Right atrium auricular region (tissue), 2 donors: ENCODE measurements around the gene CPLX3. TPM values are rescaled to one million over a fixed set of nuclear protein-coding genes. Genes with fewer than 3 reads are reported as not detected.

Experiments
- DNase-seq: peaks from one replicate; pipeline ENCODE4 v3.0.0-alpha.2; 2019; ENCODE audit warnings: low spot score
- H3K27ac ChIP-seq, 2 donors: fragments of 200-600 bp; sonication (generic); 1 replicate in 1 of 2; 2 replicates in 1 of 2; pipeline ENCODE4 v1.5.1; 2016 to 2019
- H3K27me3 ChIP-seq, 2 donors: fragments of 200-600 bp; sonication (generic); one replicate each; pipeline versions ENCODE4 v1.5.1 to v1.6.0; 2017 to 2019
- H3K36me3 ChIP-seq: fragments of 200-600 bp; sonication (generic); one replicate; pipeline ENCODE4 v1.5.1; 2016
- H3K4me1 ChIP-seq, 2 donors: fragments of 200-600 bp; sonication (generic); one replicate each; pipeline versions ENCODE4 v1.5.1 to v1.6.0; 2017 to 2019
- H3K4me3 ChIP-seq, 2 donors: fragments of 200-600 bp; sonication (generic); 1 replicate in 1 of 2; 2 replicates in 1 of 2; pipeline ENCODE4 v1.5.1; 2017 to 2019; ENCODE audit warnings: mild to moderate bottlenecking in 1 of 2, moderate library complexity in 1 of 2
- H3K9me3 ChIP-seq, 2 donors: fragments of 200-600 bp; sonication (generic); one replicate each; pipeline ENCODE4 v1.5.1; 2019
- total RNA-seq, 2 donors: library from RNA; depleted of rRNA; stranded (reverse); fragments of >200 nt; gene quantifications; one replicate each; pipeline ENCODE4 v1.1.0, GENCODE V29; 2016
- TF ChIP-seq, protein P1 (sequence below), 2 donors: fragments of 200-600 bp; sonication (generic); IDR thresholded peaks; one replicate each; pipeline ENCODE4 v1.5.1; 2019; ENCODE audit warnings: antibody characterized with exemption in 2 of 2

CPLX3 gene
- total RNA-seq, result 10 to 100 TPM in 1 of 2 donors, 1 to 10 TPM in 1; 1.1 to 10.8 TPM

- DNase-seq, result no peak
- Histone ChIP-seq H3K27ac (peak within 1 kb of the TSS in 1 of 2 donors; percentile 26), H3K36me3 (no peaks in the 10 kb centered on the region), H3K4me3 (no peak within 1 kb of the TSS), H3K9me3 (no peaks in the 10 kb centered on the region), H3K27me3 (no peaks in the 10 kb centered on the region), H3K4me1 (peaks cover 0 to 17% of the 10 kb centered on the region in 2 donors)
- TF ChIP-seq, protein P1, sequence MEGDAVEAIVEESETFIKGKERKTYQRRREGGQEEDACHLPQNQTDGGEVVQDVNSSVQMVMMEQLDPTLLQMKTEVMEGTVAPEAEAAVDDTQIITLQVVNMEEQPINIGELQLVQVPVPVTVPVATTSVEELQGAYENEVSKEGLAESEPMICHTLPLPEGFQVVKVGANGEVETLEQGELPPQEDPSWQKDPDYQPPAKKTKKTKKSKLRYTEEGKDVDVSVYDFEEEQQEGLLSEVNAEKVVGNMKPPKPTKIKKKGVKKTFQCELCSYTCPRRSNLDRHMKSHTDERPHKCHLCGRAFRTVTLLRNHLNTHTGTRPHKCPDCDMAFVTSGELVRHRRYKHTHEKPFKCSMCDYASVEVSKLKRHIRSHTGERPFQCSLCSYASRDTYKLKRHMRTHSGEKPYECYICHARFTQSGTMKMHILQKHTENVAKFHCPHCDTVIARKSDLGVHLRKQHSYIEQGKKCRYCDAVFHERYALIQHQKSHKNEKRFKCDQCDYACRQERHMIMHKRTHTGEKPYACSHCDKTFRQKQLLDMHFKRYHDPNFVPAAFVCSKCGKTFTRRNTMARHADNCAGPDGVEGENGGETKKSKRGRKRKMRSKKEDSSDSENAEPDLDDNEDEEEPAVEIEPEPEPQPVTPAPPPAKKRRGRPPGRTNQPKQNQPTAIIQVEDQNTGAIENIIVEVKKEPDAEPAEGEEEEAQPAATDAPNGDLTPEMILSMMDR (IDR thresholded peaks at IDR 0.05), result no peak
Observed at GRCh38 chr15:74826364-74826819, at the start of gene CPLX3. TSS of gene CPLX3 (plus strand) at chr15:74826627. CDS start at chr15:74826704, 77 bp downstream.

DNA sequence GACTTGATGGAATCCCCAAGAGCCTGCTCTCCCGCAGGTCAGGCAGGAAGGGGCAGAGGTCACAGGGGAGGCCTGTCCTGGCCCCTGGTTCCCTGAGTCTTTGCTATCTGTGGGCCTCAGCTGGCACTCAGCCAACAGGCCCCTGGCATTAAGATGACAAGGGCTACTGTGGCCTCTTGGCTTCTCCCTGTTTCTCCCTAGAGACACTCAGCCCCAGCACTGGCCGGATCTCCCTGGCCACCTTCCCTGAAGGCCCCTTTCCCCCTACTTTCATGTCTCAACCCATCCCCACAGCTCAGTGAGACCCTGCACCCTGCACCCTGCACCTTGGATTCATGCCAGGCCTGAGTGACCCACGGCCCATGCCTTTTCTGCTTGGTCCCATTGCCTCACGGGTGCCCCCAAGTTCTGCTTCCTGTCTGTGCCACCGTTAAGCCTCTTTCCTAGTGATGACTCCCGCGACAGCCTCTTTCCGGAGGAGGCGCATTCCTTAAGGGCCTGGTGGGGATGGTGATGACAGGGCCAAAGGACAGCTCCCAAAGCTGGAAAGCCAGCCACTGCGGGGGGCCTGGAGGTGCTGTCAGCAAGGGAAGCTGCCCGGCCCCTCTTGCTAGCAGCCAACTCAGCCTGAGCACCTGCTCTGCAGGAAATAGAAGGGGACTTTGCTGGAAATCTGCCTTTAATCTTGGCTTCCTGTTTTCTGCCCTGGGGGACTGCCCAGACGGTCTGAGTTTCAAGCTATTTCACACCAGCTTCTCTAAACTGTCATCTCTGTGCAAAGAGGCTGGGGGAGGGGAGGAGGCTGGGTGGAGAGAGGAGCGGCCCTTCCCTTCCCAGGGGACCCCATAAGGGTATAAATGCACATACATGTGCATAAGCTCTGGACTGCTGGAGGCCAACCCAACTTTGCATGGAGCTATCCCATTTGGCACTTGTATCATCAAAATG lies 49.3 kb upstream of the CPLX3 start:
- Histone ChIP-seq H3K36me3 (no peaks in the 10 kb centered on the region), H3K4me3 (no peak overlapping the region), H3K27me3 (no peaks in the 10 kb centered on the region), H3K27ac (peak overlapping the region; percentile 53 to 54), H3K9me3 (no peaks in the 10 kb centered on the region), H3K4me1 (peaks cover 0 to 42% of the 10 kb centered on the region in 2 donors)
- no peak for DNase-seq
- TF ChIP-seq, protein P1 (IDR thresholded peaks at IDR 0.05), result no peak

DNA sequence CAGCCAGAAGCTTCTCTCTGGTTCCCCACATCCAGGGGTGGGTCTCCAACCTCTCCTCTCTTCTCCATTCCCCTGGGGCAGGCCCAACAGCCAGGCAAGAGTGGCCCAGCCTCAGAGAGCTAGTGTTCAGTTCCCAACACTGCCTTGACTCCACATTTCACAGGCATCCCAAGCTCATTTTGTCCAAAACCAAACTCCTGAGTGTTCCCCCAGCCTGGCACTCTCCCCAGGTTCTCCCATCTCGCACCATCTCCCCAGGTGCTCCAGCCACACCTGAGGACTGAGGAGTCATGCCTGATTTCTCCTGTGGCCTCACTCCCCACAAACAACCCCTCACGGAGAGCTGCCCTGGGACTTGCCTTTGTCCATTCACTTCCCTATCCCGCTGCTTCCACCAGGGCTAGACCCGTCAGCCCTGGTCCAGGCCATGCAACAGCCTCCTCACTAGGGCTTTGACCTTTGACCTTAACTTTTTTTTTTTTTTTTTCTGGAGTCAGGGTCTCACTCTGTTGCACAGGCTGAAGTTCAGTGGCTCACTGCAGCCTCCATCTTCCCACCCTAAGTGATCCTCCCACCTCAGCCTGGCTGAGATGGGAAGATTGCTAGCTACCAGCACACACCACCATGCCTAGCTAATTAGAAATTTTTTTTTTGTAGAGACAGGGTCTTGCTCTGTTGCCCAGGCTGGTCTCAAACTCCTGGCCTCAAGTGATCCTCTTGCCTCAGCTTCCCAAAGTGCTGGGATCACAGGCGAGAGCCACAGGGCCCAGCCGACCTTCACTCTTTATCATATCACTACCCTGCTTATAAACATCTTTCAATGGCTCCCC lies 48.4 kb upstream of the CPLX3 start:
- no peaks in the 10 kb centered on the region for H3K36me3 ChIP-seq
- no peaks in the 10 kb centered on the region for H3K27me3 ChIP-seq
- H3K4me1 ChIP-seq, result peaks cover 0 to 47% of the 10 kb centered on the region in 2 donors
- H3K27ac ChIP-seq, result peak overlapping the region; percentile 53 to 54
- H3K9me3 ChIP-seq, result no peaks in the 10 kb centered on the region
- TF ChIP-seq, protein P1 (IDR thresholded peaks at IDR 0.05), result no peak
- no peak for DNase-seq
- no peak overlapping the region for H3K4me3 ChIP-seq

DNA sequence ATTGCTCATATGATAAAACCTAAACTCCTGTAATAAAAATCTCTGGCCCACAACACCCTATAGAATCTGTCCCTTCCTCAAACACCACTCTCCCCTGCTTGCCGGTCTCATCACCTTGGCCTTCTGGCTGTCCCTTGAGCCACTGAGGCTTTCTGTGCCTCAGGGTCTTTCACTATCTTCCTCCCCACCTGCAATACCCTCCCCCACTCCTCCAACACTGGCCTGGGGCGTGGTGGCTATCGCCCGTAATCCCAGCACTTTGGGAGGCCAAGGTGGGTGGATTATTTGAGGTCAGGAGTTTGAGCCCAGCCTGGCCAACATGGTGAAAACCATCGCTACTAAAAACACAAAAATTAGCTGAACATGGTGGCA lies 47.8 kb upstream of the CPLX3 start:
- H3K9me3 ChIP-seq, result no peaks in the 10 kb centered on the region
- H3K36me3 ChIP-seq, result no peaks in the 10 kb centered on the region
- no peak for DNase-seq
- H3K4me3 ChIP-seq, result no peak overlapping the region
- peaks cover 0 to 53% of the 10 kb centered on the region in 2 donors for H3K4me1 ChIP-seq
- TF ChIP-seq, protein P1 (IDR thresholded peaks at IDR 0.05), result no peak
- no peak overlapping the region for H3K27ac ChIP-seq
- H3K27me3 ChIP-seq, result no peaks in the 10 kb centered on the region

DNA sequence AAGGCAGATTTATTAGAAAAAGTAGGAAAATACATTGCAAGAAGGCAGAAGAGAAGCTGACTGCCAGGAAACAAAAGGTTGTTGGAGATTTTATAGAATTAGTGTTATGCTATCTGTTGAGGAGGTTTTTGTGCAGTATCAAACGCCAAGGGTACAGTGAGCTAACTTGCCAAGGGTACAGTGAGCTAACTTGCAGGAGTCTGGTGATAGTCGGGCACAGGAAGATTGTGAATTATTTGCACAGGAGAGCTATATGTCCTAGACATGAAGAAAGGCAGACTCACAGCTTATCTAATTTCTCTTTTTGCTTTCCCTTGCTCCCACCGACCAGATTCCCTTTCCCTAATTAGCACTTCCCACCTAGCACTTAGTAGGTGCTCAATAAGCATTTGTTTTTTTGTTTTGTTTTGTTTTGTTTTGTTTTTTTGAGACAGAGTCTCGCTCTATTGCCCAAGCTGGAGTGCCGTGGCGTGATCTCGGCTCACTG lies 47.2 kb upstream of the CPLX3 start:
- Histone ChIP-seq H3K27me3 (no peaks in the 10 kb centered on the region), H3K36me3 (no peaks in the 10 kb centered on the region), H3K4me1 (peaks cover 0 to 59% of the 10 kb centered on the region in 2 donors), H3K27ac (no peak overlapping the region), H3K4me3 (no peak overlapping the region), H3K9me3 (no peaks in the 10 kb centered on the region)
- no peak for DNase-seq
- TF ChIP-seq, protein P1 (IDR thresholded peaks at IDR 0.05), result no peak
